PC-3 (cell line): ENCODE measurements around the gene SLC26A1. TPM values are rescaled to one million over a fixed set of nuclear protein-coding genes. Genes with fewer than 3 reads are reported as not detected.

ENCODE experiments used
- ATAC-seq: fragments of 200-7000 bp; cut with Tn5 transposase; 2 replicates; pipeline ENCODE4 v1.9.1; 2020; ENCODE audit warnings: mild to moderate bottlenecking, moderate library complexity
- BruUV-seq: library from RNA; stranded (reverse); fragments of 400-500 nt; replicated peaks from 2 replicates; lab custom pipeline; 2021; lab: Mats Ljungman, UMichigan
- CTCF ChIA-PET: fragments of 300-600 bp; sonication (Branson Sonifier 250); formaldehyde crosslinking; loops from one replicate; lab custom pipeline; 2022; ENCODE audit warnings: antibody characterized with exemption; lab: Charles Lee
- POLR2A ChIA-PET: fragments of 300-600 bp; sonication (Branson Sonifier 250); formaldehyde crosslinking; loops from one replicate; lab custom pipeline; 2022; ENCODE audit warnings: antibody characterized with exemption; ENCODE audit not compliant: unreplicated experiment; lab: Charles Lee
- DNase-seq: peaks from one replicate; pipeline ENCODE4 v3.0.0-alpha.2; 2015
- H2AFZ ChIP-seq: fragments of 300-600 bp; sonication (generic); 2 replicates; pipeline ENCODE4 v1.6.0; 2016; ENCODE audit warnings: antibody characterized with exemption, low read length
- H3F3A ChIP-seq: fragments of 300-600 bp; sonication (generic); one replicate; pipeline ENCODE4 v1.6.0; 2017; ENCODE audit warnings: antibody characterized with exemption, low read length, control low read depth, mild to moderate bottlenecking; ENCODE audit not compliant: unreplicated experiment
- H3K27ac ChIP-seq: fragments of 300-600 bp; sonication (generic); 2 replicates; pipeline ENCODE4 v1.5.1; 2016; ENCODE audit warnings: mild to moderate bottlenecking, low read length
- H3K27me3 ChIP-seq: fragments of 300-600 bp; sonication (generic); 2 replicates; pipeline ENCODE4 v1.6.1; 2016; ENCODE audit warnings: low read length, mixed read lengths
- H3K36me3 ChIP-seq: fragments of 300-600 bp; sonication (generic); 2 replicates; pipeline ENCODE4 v1.6.1; 2016; ENCODE audit warnings: low read depth, mixed run types, low read length, mixed read lengths
- H3K4me1 ChIP-seq: fragments of 300-600 bp; sonication (generic); 2 replicates; pipeline ENCODE4 v1.5.1; 2016; ENCODE audit warnings: low read length; ENCODE audit not compliant: insufficient read depth
- H3K4me2 ChIP-seq: fragments of 300-600 bp; sonication (generic); 2 replicates; pipeline ENCODE4 v1.6.0; 2016; ENCODE audit warnings: low read length
- H3K4me3 ChIP-seq: fragments of 300-600 bp; sonication (generic); 2 replicates; pipeline ENCODE4 v1.5.1; 2016; ENCODE audit warnings: mild to moderate bottlenecking, low read length, mixed read lengths
- H3K79me2 ChIP-seq: fragments of 300-600 bp; sonication (generic); 2 replicates; pipeline ENCODE4 v1.6.1; 2017; ENCODE audit warnings: low read length, mixed read lengths
- H3K9ac ChIP-seq: fragments of 300-600 bp; sonication (generic); 2 replicates; pipeline ENCODE4 v1.6.0; 2016; ENCODE audit warnings: mild to moderate bottlenecking, low read length
- H3K9me2 ChIP-seq: fragments of 300-600 bp; sonication (generic); replicated peaks from 2 replicates; pipeline ENCODE4 v1.6.1; 2016; ENCODE audit warnings: mixed run types, low read length, mixed read lengths
- H3K9me3 ChIP-seq: fragments of 300-600 bp; sonication (generic); 2 replicates; pipeline ENCODE4 v1.6.1; 2016; ENCODE audit warnings: low read length, mixed read lengths
- H4K20me1 ChIP-seq: fragments of 300-600 bp; sonication (generic); 2 replicates; pipeline ENCODE4 v1.6.1; 2016; ENCODE audit warnings: low read length, mixed read lengths
- CTCF ChIP-seq: fragments of 300-600 bp; sonication (generic); conservative IDR thresholded peaks from 2 replicates; pipeline ENCODE4 v1.5.1; 2017; ENCODE audit warnings: antibody characterized with exemption, low read depth, mild to moderate bottlenecking, low read length
- EZH2 ChIP-seq: fragments of 300-600 bp; sonication (generic); IDR thresholded peaks from one replicate; pipeline ENCODE4 v1.6.1; 2017; ENCODE audit warnings: antibody characterized with exemption, mild to moderate bottlenecking, low read length; ENCODE audit not compliant: unreplicated experiment
- EZH2phosphoT487 ChIP-seq: fragments of 300-600 bp; sonication (generic); IDR thresholded peaks from 2 replicates; pipeline ENCODE4 v1.6.1; 2018; ENCODE audit warnings: mild to moderate bottlenecking, antibody characterized with exemption, low read length, borderline replicate concordance
- intact Hi-C: fragments of 100-400 bp; cut with micrococcal nuclease; formaldehyde crosslinking; loops from 2 replicates; pipeline ENCODE4 v1.9.0; 2023
- total RNA-seq: library from RNA; depleted of rRNA; stranded (reverse); fragments of >200 nt; gene quantifications from 2 replicates; pipeline ENCODE4 v1.2.3, GENCODE V29; 2014

SLC26A1 gene
- total RNA-seq, 1 experiment from 2014 or later, result not detected

GRCh38 chr4:955931-956381, 37.2 kb downstream of the SLC26A1 start:
- Histone ChIP-seq H3K4me2 (no peak overlapping the region), H3K27ac (no peak overlapping the region), H3K4me1 (no peaks in the 10 kb centered on the region), H4K20me1 (no peaks in the 10 kb centered on the region), H3K9me3 (no peaks in the 10 kb centered on the region), H3K9ac (no peak overlapping the region), H3K9me2 (no peaks in the 10 kb centered on the region), H3K36me3 (no peaks in the 10 kb centered on the region), H3K4me3 (no peak overlapping the region), H3K27me3 (no peaks in the 10 kb centered on the region), H3K79me2 (no peaks in the 10 kb centered on the region), H3F3A (no peaks in the 10 kb centered on the region), H2AFZ (no peak overlapping the region)
- TF ChIP-seq CTCF (no peak), EZH2 (no peak), EZH2phosphoT487 (no peak)
- DNase-seq, result no peak
- no TSS peak for BruUV-seq
- ChIA-PET POLR2A (no interaction called here), CTCF (no interaction called here)
- ATAC-seq, result no peak
- intact Hi-C loops, result no loop called here

- no peak overlapping the region for H3K27ac ChIP-seq
- H3K36me3 ChIP-seq, result no peaks in the 10 kb centered on the region
- no peaks in the 10 kb centered on the region for H3K79me2 ChIP-seq
- BruUV-seq, result no TSS peak
- no peaks in the 10 kb centered on the region for H3K27me3 ChIP-seq
- no peak overlapping the region for H3K4me3 ChIP-seq
- CTCF ChIA-PET, result no interaction called here
- no peaks in the 10 kb centered on the region for H3K4me1 ChIP-seq
- H2AFZ ChIP-seq, result no peak overlapping the region
- POLR2A ChIA-PET, result no interaction called here
- no peaks in the 10 kb centered on the region for H3K9me3 ChIP-seq
- H4K20me1 ChIP-seq, result no peaks in the 10 kb centered on the region
- no peak for TF ChIP-seq EZH2
- no peak for TF ChIP-seq CTCF
- TF ChIP-seq EZH2phosphoT487, result no peak
- no peak overlapping the region for H3K9ac ChIP-seq
- intact Hi-C loops, result no loop called here
- H3K9me2 ChIP-seq, result no peaks in the 10 kb centered on the region
- no peak overlapping the region for H3K4me2 ChIP-seq
- DNase-seq (no peak), ATAC-seq (no peak)
- H3F3A ChIP-seq, result no peaks in the 10 kb centered on the region
Observed at GRCh38 chr4:955161-955921, 37.9 kb downstream of the SLC26A1 start.
